WTC11 (cell line): ENCODE data around the gene STK24.

ENCODE experiments used
- ESRRA ChIP-seq: sonication (generic); formaldehyde crosslinking; IDR thresholded peaks from 2 replicates; pipeline ENCODE4 v1.8.1; 2022; ENCODE audit warnings: mild to moderate bottlenecking, missing genetic modification reagents, borderline replicate concordance
- ZNF121 ChIP-seq: sonication (generic); formaldehyde crosslinking; IDR thresholded peaks from 2 replicates; pipeline ENCODE4 v1.8.0; 2023; ENCODE audit warnings: missing genetic modification reagents
- TF ChIP-seq, protein P1 (sequence below): sonication (generic); formaldehyde crosslinking; IDR thresholded peaks from 2 replicates; pipeline ENCODE4 v1.8.0; 2022; ENCODE audit warnings: mild to moderate bottlenecking, missing genetic modification reagents
- TF ChIP-seq, protein P2 (sequence below): sonication (generic); formaldehyde crosslinking; IDR thresholded peaks from 2 replicates; pipeline ENCODE4 v1.8.1; 2022; ENCODE audit warnings: missing genetic modification reagents, borderline replicate concordance
- TF ChIP-seq, protein P3 (sequence below): sonication (generic); formaldehyde crosslinking; IDR thresholded peaks from 2 replicates; pipeline ENCODE4 v1.8.1; 2023; ENCODE audit warnings: mild to moderate bottlenecking, missing genetic modification reagents, borderline replicate concordance
- TF ChIP-seq, protein P4 (sequence below): fragments of 200-600 bp; IDR thresholded peaks from 2 replicates; pipeline ENCODE4 v1.8.0; 2022; ENCODE audit warnings: antibody characterized with exemption
- TF ChIP-seq, protein P5 (sequence below): fragments of 250-450 bp; sonication (Bioruptor Pico); IDR thresholded peaks from 2 replicates; pipeline ENCODE4 v1.8.0; 2021; ENCODE audit warnings: mild to moderate bottlenecking
- TF ChIP-seq, protein P6 (sequence below): sonication (generic); formaldehyde crosslinking; IDR thresholded peaks from 2 replicates; pipeline ENCODE4 v1.8.1; 2022; ENCODE audit warnings: low read depth, missing genetic modification reagents, borderline replicate concordance

DNA sequence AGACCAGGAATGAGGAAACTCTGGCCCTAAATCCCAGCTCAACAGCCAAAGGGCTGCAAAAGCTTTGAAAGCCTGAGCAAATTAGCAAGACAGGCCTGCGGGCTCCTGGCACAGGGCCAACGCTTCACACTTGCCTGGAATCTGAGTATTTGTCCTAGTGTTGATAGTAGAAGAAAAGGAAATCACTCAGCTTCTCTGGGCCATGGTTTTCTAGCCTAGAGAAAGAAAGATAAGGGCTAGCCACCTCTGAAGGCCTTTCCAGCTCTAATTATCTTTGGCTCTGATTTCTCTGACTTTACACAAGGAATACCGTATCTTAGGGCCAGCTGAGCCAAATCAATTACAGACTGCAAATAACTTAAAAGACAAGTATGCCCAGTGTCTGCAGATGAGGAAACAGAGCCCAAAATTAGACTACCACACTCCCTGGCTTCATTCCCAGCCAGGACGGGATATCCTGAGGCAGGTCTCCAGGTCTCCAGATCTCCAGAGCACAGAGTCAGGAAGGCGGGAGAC, 69.6 kb downstream of the STK24 start:
- TF ChIP-seq, protein P1, sequence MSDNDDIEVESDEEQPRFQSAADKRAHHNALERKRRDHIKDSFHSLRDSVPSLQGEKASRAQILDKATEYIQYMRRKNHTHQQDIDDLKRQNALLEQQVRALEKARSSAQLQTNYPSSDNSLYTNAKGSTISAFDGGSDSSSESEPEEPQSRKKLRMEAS (CRISPR knock-in tag): no peak
- TF ChIP-seq, protein P2, sequence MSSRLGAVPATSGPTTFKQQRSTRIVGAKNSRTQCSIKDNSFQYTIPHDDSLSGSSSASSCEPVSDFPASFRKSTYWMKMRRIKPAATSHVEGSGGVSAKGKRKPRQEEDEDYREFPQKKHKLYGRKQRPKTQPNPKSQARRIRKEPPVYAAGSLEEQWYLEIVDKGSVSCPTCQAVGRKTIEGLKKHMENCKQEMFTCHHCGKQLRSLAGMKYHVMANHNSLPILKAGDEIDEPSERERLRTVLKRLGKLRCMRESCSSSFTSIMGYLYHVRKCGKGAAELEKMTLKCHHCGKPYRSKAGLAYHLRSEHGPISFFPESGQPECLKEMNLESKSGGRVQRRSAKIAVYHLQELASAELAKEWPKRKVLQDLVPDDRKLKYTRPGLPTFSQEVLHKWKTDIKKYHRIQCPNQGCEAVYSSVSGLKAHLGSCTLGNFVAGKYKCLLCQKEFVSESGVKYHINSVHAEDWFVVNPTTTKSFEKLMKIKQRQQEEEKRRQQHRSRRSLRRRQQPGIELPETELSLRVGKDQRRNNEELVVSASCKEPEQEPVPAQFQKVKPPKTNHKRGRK (CRISPR knock-in tag): no peak
- TF ChIP-seq, protein P3, sequence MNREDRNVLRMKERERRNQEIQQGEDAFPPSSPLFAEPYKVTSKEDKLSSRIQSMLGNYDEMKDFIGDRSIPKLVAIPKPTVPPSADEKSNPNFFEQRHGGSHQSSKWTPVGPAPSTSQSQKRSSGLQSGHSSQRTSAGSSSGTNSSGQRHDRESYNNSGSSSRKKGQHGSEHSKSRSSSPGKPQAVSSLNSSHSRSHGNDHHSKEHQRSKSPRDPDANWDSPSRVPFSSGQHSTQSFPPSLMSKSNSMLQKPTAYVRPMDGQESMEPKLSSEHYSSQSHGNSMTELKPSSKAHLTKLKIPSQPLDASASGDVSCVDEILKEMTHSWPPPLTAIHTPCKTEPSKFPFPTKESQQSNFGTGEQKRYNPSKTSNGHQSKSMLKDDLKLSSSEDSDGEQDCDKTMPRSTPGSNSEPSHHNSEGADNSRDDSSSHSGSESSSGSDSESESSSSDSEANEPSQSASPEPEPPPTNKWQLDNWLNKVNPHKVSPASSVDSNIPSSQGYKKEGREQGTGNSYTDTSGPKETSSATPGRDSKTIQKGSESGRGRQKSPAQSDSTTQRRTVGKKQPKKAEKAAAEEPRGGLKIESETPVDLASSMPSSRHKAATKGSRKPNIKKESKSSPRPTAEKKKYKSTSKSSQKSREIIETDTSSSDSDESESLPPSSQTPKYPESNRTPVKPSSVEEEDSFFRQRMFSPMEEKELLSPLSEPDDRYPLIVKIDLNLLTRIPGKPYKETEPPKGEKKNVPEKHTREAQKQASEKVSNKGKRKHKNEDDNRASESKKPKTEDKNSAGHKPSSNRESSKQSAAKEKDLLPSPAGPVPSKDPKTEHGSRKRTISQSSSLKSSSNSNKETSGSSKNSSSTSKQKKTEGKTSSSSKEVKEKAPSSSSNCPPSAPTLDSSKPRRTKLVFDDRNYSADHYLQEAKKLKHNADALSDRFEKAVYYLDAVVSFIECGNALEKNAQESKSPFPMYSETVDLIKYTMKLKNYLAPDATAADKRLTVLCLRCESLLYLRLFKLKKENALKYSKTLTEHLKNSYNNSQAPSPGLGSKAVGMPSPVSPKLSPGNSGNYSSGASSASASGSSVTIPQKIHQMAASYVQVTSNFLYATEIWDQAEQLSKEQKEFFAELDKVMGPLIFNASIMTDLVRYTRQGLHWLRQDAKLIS (CRISPR knock-in tag): no peak
- TF ChIP-seq, protein P4, sequence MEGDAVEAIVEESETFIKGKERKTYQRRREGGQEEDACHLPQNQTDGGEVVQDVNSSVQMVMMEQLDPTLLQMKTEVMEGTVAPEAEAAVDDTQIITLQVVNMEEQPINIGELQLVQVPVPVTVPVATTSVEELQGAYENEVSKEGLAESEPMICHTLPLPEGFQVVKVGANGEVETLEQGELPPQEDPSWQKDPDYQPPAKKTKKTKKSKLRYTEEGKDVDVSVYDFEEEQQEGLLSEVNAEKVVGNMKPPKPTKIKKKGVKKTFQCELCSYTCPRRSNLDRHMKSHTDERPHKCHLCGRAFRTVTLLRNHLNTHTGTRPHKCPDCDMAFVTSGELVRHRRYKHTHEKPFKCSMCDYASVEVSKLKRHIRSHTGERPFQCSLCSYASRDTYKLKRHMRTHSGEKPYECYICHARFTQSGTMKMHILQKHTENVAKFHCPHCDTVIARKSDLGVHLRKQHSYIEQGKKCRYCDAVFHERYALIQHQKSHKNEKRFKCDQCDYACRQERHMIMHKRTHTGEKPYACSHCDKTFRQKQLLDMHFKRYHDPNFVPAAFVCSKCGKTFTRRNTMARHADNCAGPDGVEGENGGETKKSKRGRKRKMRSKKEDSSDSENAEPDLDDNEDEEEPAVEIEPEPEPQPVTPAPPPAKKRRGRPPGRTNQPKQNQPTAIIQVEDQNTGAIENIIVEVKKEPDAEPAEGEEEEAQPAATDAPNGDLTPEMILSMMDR: no peak
- TF ChIP-seq ZNF121 (CRISPR knock-in tag): no peak
- TF ChIP-seq, protein P5, sequence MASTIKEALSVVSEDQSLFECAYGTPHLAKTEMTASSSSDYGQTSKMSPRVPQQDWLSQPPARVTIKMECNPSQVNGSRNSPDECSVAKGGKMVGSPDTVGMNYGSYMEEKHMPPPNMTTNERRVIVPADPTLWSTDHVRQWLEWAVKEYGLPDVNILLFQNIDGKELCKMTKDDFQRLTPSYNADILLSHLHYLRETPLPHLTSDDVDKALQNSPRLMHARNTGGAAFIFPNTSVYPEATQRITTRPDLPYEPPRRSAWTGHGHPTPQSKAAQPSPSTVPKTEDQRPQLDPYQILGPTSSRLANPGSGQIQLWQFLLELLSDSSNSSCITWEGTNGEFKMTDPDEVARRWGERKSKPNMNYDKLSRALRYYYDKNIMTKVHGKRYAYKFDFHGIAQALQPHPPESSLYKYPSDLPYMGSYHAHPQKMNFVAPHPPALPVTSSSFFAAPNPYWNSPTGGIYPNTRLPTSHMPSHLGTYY: no peak
- TF ChIP-seq, protein P6, sequence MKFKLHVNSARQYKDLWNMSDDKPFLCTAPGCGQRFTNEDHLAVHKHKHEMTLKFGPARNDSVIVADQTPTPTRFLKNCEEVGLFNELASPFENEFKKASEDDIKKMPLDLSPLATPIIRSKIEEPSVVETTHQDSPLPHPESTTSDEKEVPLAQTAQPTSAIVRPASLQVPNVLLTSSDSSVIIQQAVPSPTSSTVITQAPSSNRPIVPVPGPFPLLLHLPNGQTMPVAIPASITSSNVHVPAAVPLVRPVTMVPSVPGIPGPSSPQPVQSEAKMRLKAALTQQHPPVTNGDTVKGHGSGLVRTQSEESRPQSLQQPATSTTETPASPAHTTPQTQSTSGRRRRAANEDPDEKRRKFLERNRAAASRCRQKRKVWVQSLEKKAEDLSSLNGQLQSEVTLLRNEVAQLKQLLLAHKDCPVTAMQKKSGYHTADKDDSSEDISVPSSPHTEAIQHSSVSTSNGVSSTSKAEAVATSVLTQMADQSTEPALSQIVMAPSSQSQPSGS: no peak
- no peak for TF ChIP-seq ESRRA (CRISPR knock-in tag)
